Muscle of leg (tissue), 16 donors: ENCODE data around the gene TFPI. TPM values are rescaled to one million over a fixed set of nuclear protein-coding genes. Genes with fewer than 3 reads are reported as not detected.

Source experiments
- DNase-seq: peaks from one replicate; pipeline ENCODE4 v3.0.0; 2013
- H3K27ac ChIP-seq: one replicate; pipeline ENCODE4 v1.5.1; 2013; ENCODE audit warnings: mild to moderate bottlenecking, low read length, control low read depth
- H3K27me3 ChIP-seq: one replicate; pipeline ENCODE4 v1.6.1; 2013; ENCODE audit warnings: low read length; ENCODE audit not compliant: control insufficient read depth, insufficient read depth
- H3K36me3 ChIP-seq: one replicate; pipeline ENCODE4 v1.6.1; 2013; ENCODE audit warnings: low read length; ENCODE audit not compliant: control insufficient read depth, insufficient read depth
- H3K4me1 ChIP-seq: one replicate; pipeline ENCODE4 v1.6.1; 2013; ENCODE audit warnings: low read length; ENCODE audit not compliant: control insufficient read depth, insufficient read depth
- H3K4me3 ChIP-seq: one replicate; pipeline ENCODE4 v1.5.1; 2013; ENCODE audit warnings: low read length, control low read depth
- H3K9me3 ChIP-seq: replicated peaks from 2 replicates; pipeline ENCODE4 v1.6.1; 2013; ENCODE audit warnings: low read depth, low read length; ENCODE audit not compliant: control insufficient read depth
- WGBS: methylation state at CpG from one replicate; pipeline ENCODE4 v1.1.5; 2013; ENCODE audit warnings: missing lambda C conversion rate; ENCODE audit not compliant: insufficient coverage; 5-methylcytosine and 5-hydroxymethylcytosine counted together
- long read RNA-seq, 11 donors: transcript quantifications; one replicate each; lab custom pipeline, GENCODE V29; 2026
- polyA plus RNA-seq, 8 donors: library from polyadenylated mRNA; unstranded; fragments of 120-200 nt; gene quantifications; one replicate each; pipeline versions ENCODE4 v1.2.1 to v1.2.3, GENCODE V29; 2013; ENCODE audit warnings: inconsistent platforms in 1 of 8, low replicate concordance in 1 of 8; ENCODE audit not compliant: insufficient read length in 8 of 8, insufficient read depth in 1 of 8
- total RNA-seq: library from RNA; stranded (reverse); fragments of 120-200 nt; gene quantifications from one replicate; pipeline ENCODE4 v1.2.4, GENCODE V29; 2013

The TFPI gene
- 46.9 TPM for total RNA-seq
- polyA plus RNA-seq: 10 to 100 TPM; 36.3 to 74.0 (median 53.2) TPM
- long read RNA-seq, donor 1, transcript TFPI-201 (8 exons, 3,885 nt): major isoform, 7 of 8 reads
- long read RNA-seq, donor 1, partial matches to known transcripts: 0 of 8 reads
- long read RNA-seq, donor 1, other reads (novel, unspliced or antisense): 0 of 8 reads
- long read RNA-seq, donor 2, partial matches to known transcripts: 0 of 2 reads
- long read RNA-seq, donor 2, other reads (novel, unspliced or antisense): 0 of 2 reads
- long read RNA-seq, donor 3, transcript TFPI-201 (8 exons, 3,885 nt): major isoform, 13 of 15 reads
- long read RNA-seq, donor 3, partial matches to known transcripts: 0 of 15 reads
- long read RNA-seq, donor 3, other reads (novel, unspliced or antisense): 0 of 15 reads
- long read RNA-seq, donor 4, transcript TFPI-201 (8 exons, 3,885 nt): major isoform, 5 of 5 reads
- long read RNA-seq, donor 4, partial matches to known transcripts: 0 of 5 reads
- long read RNA-seq, donor 4, other reads (novel, unspliced or antisense): 0 of 5 reads
- long read RNA-seq, donor 5, transcript TFPI-201 (8 exons, 3,885 nt): major isoform, 22 of 22 reads
- long read RNA-seq, donor 5, partial matches to known transcripts: 0 of 22 reads
- long read RNA-seq, donor 5, other reads (novel, unspliced or antisense): 0 of 22 reads
- long read RNA-seq, donor 6, transcript TFPI-201 (8 exons, 3,885 nt): major isoform, 11 of 18 reads
- long read RNA-seq, donor 6, partial matches to known transcripts: 0 of 18 reads
- long read RNA-seq, donor 6, other reads (novel, unspliced or antisense): 5 of 18 reads
- long read RNA-seq, donor 7, transcript TFPI-201 (8 exons, 3,885 nt): major isoform, 9 of 13 reads
- long read RNA-seq, donor 7, partial matches to known transcripts: 0 of 13 reads
- long read RNA-seq, donor 7, other reads (novel, unspliced or antisense): 0 of 13 reads
- long read RNA-seq, donor 8, transcript TFPI-201 (8 exons, 3,885 nt): major isoform, 16 of 19 reads
- long read RNA-seq, donor 8, partial matches to known transcripts: 0 of 19 reads
- long read RNA-seq, donor 8, other reads (novel, unspliced or antisense): 0 of 19 reads
- long read RNA-seq, donor 9, transcript TFPI-201 (8 exons, 3,885 nt): major isoform, 9 of 14 reads
- long read RNA-seq, donor 9, partial matches to known transcripts: 5 of 14 reads
- long read RNA-seq, donor 9, other reads (novel, unspliced or antisense): 0 of 14 reads
- long read RNA-seq, donor 10, transcript TFPI-201 (8 exons, 3,885 nt): major isoform, 12 of 14 reads
- long read RNA-seq, donor 10, partial matches to known transcripts: 0 of 14 reads
- long read RNA-seq, donor 10, other reads (novel, unspliced or antisense): 0 of 14 reads
- long read RNA-seq, donor 11, transcript TFPI-201 (8 exons, 3,885 nt): major isoform, 12 of 12 reads
- long read RNA-seq, donor 11, partial matches to known transcripts: 0 of 12 reads
- long read RNA-seq, donor 11, other reads (novel, unspliced or antisense): 0 of 12 reads

DNA sequence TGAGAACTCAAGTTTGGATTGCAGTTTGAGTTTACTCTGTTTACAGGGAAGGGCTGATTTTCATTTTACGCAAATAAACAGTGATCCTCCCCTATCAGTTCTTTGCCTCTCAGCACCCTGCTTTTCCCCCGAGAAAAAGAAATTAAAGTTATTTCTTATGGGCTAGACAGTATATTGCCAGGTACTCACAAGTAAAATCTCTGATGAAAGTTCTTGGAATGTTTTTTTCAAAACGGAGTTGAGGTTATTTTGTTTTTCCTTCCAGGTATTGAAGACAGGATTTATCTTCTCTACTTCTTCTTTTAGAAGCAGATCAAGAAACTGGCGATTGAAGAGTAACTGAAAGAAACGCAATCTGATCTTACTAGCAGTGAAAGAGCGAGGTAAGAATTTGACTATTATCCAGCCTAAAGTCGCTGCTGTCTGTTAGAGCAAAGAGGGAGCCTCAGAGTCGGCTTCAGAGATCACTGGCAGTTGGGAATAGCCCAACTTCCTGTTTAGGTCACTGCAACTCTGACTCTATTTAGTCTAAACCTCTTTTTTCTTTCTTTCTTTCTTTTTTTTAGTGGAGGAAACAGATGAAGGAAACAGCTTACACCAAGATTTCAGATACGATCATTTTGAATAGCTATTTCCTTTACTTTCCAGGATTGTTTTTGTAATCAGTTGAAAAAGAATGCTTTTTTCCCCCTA is at the start of gene TFPI:
Gene TFPI (minus strand): TSS at position 425 of the 693 bp plus-strand sequence. CDS start 50,667 bp downstream, outside the sequence.
- Histone ChIP-seq H3K27me3 (no peaks in the 10 kb centered on the region), H3K4me3 (peak within 1 kb of the TSS; percentile 41), H3K27ac (peak within 1 kb of the TSS; percentile 74), H3K36me3 (no peaks in the 10 kb centered on the region), H3K9me3 (no peaks in the 10 kb centered on the region), H3K4me1 (peaks cover 2% of the 10 kb centered on the region)
- WGBS: no CpG with 5 or more reads among the region's 9 CpGs
- peak; percentile 93 for DNase-seq

DNA sequence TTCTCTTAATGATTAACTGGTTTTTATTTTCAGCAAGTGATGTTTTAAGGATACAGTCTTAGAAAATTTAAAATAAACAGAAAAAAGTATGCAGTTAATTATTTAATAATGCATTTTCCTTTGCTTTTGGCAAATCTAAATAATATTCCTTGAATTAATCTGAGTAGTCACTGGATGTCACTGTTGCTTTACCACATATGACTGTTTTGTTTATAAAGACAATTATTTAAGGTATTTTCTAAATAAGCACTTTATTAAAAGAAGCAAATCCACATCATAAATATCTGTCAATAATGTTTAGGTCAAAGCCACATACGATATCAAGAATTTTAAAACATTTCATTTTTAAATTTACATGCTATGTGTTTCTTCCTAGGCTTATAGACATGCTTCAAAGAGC is 40.6 kb upstream of the TFPI start:
- H3K4me3 ChIP-seq: no peak overlapping the region
- H3K27me3 ChIP-seq: no peaks in the 10 kb centered on the region
- WGBS: no CpG with 5 or more reads among the region's 1 CpG
- H3K36me3 ChIP-seq: no peaks in the 10 kb centered on the region
- no peak overlapping the region for H3K27ac ChIP-seq
- H3K9me3 ChIP-seq: no peaks in the 10 kb centered on the region
- H3K4me1 ChIP-seq: no peaks in the 10 kb centered on the region
- peak; percentile 30 for DNase-seq

DNA sequence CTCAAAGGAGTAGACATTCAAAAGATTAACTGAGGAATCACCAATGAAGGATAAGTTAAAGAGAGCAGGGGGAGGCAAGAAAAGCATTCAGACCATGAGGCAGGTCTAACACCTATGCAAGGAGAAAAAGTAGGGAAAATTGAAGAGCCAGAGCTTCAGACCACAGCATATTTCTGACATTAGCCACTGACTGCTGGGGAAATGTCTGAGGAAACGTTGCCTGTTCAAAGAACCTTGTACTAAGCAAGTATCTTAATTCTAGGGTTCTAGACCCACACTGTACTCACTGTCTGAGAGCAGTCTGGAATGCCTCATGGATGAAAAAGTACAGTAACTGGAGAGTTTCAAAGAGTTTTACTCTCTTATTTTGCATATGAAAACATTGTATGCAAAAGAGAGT is 39.5 kb upstream of the TFPI start:
- Histone ChIP-seq H3K36me3 (no peaks in the 10 kb centered on the region), H3K4me1 (no peaks in the 10 kb centered on the region), H3K27me3 (no peaks in the 10 kb centered on the region), H3K27ac (no peak overlapping the region), H3K4me3 (no peak overlapping the region), H3K9me3 (no peaks in the 10 kb centered on the region)
- no peak for DNase-seq
- no CpG with 5 or more reads among the region's 1 CpG for WGBS

DNA sequence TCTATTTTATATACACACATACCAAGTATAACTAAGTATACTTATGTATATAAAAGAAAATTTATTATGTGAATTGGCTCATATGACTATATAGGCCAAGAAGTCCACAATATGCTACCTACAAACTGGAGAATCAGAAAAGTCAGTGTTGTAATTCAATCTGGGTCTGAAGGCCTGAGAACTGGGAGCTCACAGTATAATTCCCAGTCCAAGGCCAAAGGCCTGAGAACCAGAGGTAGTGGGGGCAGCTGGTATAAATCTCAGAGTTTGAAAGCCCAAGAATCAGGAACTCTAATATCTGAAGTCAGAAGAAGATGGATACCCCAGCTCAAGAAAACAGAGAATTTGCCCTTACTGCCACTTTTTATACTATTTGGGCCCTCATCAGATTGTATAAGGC is 38.9 kb upstream of the TFPI start:
- Histone ChIP-seq H3K27ac (no peak overlapping the region), H3K4me3 (no peak overlapping the region), H3K4me1 (no peaks in the 10 kb centered on the region), H3K36me3 (no peaks in the 10 kb centered on the region), H3K9me3 (no peaks in the 10 kb centered on the region), H3K27me3 (no peaks in the 10 kb centered on the region)
- no peak for DNase-seq

DNA sequence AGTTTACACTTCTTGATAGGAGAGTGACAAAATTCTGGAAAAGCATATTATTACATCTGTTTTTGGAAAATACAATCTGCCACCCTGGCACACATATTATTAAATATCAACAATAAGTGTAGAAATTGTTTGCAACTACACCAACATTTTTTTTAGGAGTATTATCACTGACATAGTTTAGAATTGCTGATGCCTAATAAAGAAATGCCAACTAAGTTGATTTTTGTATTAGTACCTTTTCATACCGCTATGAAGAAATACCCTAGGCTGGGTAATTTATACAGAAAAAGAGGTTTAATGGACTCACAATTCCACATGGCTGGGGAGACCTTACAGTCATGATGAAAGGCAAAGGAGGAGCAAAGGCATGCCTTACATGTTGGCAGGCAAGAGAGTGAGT is 35.9 kb upstream of the TFPI start:
- DNase-seq: no peak
- no peak overlapping the region for H3K4me3 ChIP-seq
- no peaks in the 10 kb centered on the region for H3K9me3 ChIP-seq
- H3K4me1 ChIP-seq: no peaks in the 10 kb centered on the region
- no peaks in the 10 kb centered on the region for H3K27me3 ChIP-seq
- H3K27ac ChIP-seq: no peak overlapping the region
- WGBS: no CpG with 5 or more reads among the region's 1 CpG
- no peaks in the 10 kb centered on the region for H3K36me3 ChIP-seq

DNA sequence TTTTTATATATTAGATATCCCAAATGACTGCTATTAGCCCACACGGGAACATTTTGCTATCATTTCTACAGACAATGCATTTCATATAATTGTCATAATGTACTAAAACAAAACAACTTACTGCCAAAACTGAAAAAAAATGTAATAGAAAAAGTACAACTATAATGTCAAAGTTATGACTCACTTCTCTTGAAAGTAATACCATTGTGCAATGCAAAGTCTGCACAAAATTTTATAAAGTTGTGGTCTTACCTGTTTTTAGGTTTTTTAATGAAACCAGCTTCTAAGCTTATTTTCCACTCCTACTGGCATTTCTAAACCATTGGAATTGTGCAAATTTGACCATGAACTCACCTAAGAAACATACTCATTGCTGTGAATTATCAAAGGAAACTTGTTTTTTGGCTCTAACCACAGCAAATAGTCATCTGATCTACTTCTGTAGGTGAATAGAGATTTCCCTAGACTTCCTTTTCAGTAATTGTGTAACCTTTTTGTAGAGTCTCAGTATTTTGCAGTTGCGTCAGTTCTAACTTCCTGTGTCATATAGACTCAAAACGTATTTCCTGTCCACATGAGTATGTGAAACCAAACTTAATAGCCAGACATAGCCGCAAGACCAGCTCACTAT is 31.9 kb upstream of the TFPI start:
- no peak overlapping the region for H3K4me3 ChIP-seq
- no peaks in the 10 kb centered on the region for H3K9me3 ChIP-seq
- no peaks in the 10 kb centered on the region for H3K4me1 ChIP-seq
- H3K27me3 ChIP-seq: no peaks in the 10 kb centered on the region
- WGBS: 25% methylated on average over 2 of the region's 4 CpGs
- no peak overlapping the region for H3K27ac ChIP-seq
- H3K36me3 ChIP-seq: no peaks in the 10 kb centered on the region
- peak; percentile 68 for DNase-seq

DNA sequence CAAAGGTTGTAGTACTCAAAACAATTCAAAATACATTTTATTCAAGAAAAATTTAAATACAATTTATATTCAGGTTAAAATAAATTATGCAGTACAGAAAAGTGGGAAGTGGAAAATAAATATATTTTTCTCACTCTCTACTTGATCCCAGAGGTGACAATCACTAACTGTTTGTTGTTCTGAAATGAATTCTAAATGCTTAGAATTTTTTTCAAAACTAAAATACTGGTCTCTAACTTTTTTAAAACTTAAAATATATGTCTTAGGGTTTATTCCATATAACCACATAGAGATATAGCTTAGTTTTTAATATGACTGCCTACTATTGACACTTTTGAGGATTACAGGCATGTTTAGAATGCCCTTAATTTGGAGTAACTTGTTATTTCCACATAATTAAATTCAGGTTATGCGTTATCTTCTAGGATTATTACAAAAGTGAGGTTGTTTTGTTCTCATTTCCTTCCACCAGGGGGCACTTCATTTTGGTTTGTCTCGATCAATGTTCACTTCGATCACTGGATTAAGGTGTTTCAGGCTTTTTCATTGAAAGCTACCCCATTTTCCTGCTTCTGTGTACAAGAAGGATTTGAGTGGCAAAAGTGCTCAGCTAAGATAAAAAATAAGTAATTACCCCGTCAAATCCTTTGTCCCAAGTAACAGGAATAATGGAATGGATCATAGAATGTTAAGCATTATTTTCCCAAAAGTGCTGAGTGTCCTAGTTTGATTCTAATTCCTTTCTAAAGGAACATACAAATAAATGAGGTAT is 27.1 kb upstream of the TFPI start:
- peak; percentile 53 for DNase-seq
- H3K27ac ChIP-seq: no peak overlapping the region
- H3K36me3 ChIP-seq: no peaks in the 10 kb centered on the region
- no peaks in the 10 kb centered on the region for H3K27me3 ChIP-seq
- H3K4me1 ChIP-seq: no peaks in the 10 kb centered on the region
- peak overlapping the region; percentile 23 for H3K4me3 ChIP-seq
- no peaks in the 10 kb centered on the region for H3K9me3 ChIP-seq
- no CpG with 5 or more reads among the region's 4 CpGs for WGBS

DNA sequence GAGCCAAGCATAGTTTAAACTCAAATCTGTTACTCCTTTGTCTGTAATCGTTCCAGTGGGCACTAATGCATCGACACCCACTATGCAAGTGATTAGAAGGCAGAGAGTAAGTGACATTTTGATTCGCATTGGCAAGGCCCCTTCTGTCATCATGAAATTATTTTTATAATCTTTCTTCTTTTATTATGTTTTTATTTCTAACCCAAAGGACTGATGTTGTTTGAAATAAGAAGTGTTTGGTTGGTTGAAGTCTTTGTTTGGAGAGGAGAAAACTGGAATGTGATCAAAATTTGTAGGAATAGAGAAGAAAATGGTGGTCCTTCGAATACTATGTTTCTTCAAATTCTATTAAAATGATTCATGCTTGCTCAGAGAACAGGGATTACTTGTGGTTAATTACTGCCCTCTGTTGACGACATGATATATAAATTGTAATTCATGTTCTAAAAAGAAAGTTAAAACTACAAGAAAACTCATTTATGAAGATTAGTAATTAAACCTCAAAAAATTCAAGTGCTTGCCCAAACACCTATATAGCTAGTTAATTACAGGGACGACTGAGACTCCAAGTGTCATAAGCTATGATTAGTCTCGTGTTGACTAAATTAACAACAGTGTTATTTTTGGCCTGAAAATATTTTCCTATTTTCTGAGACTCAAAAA is 26.4 kb upstream of the TFPI start:
- Histone ChIP-seq H3K4me3 (peak overlapping the region; percentile 23), H3K36me3 (no peaks in the 10 kb centered on the region), H3K27me3 (no peaks in the 10 kb centered on the region), H3K27ac (no peak overlapping the region), H3K9me3 (no peaks in the 10 kb centered on the region), H3K4me1 (no peaks in the 10 kb centered on the region)
- peak; percentile 84 for DNase-seq
- WGBS: no CpG with 5 or more reads among the region's 7 CpGs
